NCI-H1694 treated with DMSO at 0.1 percent for 48 hours (cell line): ENCODE measurements around the gene SCG3.
"Not testable (repeated sequence)": the region's sequence is repeated elsewhere in the genome, so short reads cannot be mapped to it uniquely, and the experiment has no call there.

Experiments
- DNase-seq: peaks from one replicate; lab custom pipeline; 2025; lab: John Stamatoyannopoulos, UW

The SCG3 gene

DNA sequence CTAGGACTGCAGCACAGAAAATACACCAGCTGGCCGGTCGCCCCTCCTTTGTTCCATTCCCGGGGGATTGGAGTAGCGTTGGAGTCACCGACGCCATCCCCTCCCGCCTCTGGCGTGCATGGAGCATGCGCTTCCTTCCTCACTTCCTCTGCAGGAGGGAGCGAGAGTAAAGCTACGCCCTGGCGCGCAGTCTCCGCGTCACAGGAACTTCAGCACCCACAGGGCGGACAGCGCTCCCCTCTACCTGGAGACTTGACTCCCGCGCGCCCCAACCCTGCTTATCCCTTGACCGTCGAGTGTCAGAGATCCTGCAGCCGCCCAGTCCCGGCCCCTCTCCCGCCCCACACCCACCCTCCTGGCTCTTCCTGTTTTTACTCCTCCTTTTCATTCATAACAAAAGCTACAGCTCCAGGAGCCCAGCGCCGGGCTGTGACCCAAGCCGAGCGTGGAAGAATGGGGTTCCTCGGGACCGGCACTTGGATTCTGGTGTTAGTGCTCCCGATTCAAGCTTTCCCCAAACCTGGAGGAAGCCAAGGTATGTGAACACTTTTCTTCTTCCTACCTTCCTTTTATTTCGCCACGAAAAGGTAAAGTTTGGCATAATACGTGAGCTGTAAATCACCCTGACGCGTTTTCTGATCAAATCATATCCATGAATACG, at the start of gene SCG3:
Gene SCG3, plus strand, starts transcription at position 201 of the 661 bp plus-strand sequence. Its CDS starts 253 bp downstream, at position 454.
- peak; percentile 68 for DNase-seq

DNA sequence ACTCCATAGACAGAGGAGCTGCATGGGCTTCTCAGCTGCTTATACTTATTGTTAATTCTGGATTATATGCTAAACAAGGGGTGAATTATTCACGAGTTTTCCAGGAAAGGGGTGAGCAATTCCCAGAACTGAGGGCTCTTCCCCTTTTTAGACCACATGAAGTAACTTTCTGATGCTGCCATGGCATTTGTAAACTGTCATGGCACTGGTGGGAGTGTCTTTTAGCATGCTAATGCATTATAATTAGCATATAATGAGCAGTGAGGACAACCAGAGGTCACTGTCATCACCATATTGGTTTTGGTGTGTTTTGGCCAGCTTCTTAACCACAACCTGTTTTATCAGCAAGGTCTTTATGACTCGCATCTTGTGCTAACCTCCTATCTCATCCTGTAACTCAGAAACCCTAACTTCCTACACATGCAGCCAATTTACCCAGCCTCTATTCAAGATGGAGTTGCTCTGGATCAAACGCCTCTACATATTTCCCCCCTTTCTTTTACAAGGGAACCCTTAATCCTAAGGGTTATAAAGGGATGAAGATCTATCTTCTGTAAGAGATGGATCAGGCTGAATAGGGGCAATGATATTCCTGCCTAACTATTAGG, 46.6 kb upstream of the SCG3 start:
- DNase-seq: no peak

DNA sequence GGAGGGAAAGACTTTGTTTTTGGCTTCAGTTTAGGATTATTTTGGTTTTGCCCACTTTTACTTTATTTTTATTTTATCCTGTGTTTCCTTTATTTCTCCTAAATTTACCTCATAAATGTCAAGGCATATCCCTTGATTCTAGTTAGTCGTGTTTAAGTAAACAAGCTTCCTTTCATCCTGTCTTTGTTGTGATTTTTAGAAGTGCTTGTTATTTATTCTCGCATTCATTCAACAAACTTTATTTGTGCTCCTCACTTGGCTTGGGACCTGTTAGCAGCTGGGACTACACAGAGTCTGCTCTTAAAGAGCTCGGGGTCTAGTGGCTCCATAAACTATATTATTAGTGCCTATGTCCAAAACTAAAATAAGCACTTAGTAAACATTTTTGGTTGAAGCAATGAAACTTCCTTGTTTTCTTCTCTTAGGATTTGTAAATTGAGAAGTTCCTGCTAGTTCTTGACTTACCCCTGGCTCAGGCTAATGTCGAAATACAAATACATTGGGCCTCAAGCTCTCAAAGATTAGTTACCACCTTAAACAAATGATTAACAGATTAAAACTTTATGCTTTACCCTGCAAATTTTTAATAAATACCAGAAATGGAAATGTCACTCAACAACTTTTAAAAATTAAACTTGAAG, 39.7 kb upstream of the SCG3 start:
- DNase-seq: no peak

DNA sequence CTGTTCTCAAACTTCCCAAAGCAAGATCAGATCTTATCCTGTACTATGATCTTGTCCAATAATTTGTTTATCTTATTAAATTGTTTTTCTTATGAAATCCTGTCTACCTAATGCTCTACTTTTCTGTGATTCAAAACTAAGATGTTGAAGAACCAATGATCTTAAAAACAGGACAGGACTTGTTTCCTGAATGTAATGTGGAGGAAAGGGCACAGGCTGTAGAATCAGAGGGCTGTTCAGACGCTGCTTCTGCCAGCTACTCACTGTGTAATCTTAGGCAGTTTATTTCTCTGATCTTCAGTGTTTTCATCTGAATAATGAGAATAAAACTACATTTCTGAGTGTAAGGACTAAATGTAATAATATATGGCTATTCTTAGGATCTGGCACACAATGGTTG, 38.6 kb upstream of the SCG3 start:
- no peak for DNase-seq

DNA sequence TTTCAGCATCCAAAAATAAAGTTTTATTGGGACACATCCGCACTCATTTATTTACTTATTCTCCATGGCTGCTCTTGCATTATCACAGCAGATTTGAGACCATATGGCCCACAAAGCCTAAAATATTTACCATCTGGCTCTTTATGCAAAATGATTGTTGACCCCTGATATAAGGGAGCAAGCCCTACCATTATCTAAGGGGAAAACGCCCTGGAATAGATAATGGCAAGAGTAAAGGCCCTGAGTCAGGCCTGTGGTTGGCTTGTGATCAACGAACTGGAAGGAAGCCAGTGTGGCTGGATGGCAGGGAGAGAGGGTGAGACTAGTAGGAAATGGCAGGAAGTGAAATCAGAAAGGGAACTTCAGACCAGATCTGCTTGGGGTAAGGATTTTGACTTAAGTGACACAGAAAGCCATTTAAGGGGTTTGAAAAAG, 34.2 kb upstream of the SCG3 start:
- DNase-seq: peak; percentile 91

DNA sequence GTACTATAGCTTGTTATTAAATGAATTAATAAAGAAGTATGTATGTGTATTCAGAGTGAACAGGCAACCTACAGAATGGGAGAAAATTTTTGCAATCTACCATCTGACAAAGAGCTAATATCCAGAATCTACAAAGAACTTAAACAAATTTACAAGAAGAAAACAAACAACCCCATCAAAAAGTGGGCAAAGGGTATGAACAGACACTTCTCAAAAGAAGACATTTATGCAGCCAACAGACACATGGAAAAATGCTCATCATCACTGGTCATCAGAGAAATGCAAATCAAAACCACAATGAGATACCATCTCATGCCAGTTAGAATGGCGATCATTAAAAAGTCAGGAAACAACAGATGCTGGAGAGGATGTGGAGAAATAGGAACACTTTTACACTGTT, 33.2 kb upstream of the SCG3 start:
- DNase-seq: not testable (repeated sequence)

DNA sequence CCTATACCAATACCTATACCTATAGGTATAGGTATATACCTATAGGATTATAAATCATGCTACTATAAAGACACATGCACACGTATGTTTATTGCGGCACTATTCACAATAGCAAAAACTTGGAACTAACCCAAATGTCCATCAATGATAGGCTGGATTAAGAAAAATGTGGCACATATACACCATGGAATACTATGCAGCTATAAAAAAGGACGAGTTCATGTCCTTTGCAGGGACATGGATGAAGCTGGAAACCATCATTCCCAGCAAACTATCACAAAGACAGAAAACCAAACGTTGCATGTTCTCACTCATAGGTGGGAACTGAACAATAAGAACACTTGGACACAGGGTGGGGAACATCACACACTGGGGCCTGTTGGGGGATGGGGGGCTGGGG, 32.7 kb upstream of the SCG3 start:
- DNase-seq: not testable (repeated sequence)

DNA sequence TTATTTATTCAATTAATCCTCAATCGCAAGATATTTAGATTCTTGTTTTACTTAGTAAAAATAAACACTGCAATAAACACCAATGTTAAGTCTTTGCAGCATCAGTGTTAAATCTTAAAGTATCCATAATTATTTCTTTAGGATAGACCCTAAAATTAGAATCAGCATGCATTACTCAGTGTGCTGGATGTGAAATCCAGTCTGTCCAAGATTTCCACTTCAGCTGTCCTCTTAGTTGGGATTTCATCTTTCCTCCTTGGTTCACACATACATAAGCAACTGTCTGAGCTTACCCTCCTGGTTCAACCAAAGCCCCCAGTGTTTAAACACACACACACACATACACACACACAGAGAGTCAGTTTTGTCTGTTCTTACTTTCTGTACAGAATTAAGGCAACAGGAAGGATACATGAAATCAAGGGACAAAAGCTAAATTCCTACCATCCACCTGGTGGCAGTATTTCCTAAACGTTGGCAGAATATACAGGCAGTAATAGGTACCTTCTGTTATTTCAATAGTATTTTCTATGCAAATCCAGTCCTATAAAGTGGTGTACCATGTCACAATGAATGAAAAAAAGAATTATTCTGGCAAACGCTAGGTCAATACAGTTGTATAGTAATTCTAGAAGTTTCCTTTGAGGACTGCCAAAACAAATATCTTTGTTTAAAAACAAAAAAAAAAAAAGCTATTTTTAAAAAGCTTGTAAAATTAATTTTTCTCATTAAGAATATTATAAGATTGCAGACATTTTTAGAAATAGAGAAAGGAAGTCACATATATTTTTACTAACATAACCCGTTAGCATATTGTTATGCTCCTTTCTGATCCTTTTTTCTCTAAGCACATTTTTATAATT, 31.4 kb upstream of the SCG3 start:
- peak; percentile 87 for DNase-seq

DNA sequence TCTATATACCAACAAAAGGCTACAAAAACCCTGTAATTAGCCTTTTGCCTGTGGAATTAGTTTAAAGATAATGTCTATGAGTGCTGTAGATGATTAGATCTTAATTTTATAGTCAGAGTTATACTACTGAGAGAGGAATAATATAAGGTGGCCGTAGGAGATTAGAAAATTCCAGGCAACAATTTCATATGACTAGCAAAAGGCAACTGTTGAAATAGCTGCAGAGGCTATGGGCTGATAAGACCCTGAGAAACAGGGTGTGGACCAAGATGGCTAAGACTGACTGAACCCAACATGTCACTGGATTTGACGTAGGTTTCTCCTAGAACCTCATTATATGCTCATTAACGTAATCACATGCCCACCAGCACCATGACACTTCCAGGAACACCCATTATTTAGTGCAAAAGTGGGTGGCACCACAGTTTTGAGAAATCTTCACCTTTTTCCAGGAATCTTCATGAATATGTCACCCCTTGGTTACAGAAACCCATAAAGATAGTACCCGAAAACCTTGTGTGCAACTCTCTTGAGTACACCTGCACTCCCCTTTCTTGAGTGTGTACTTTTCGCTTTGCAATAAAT, 29.1 kb upstream of the SCG3 start:
- no peak for DNase-seq

DNA sequence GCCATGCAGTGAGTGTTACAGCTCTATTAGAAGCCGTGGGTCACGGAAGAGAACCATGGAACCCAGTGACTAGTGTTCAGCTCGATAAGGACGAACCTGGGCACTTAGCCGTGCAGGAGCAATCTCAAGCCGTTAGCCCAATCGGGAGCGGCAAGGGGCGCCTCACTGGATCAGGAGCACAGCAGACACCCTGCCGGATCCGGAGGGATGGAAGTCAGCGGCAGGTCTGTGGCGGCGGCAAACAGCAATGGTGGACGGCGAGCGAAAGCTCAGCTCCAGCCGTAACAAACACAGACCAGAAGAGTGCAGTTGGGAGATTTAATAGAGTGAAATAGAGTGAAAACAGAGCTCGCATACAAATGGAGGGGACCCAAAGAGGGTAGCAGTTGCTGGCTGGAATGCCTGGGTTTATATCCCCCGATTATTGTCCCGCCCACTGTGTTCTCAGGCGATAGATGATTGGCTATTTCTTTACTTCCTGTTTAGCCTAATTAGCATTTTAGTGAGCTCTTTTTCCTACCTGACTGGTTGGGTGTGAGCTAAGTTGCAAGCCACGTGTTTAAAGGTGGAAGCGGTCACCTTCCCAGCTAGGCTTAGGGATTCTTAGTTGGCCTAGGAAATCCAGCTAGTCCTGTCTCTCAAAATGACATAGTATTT, 25.8 kb upstream of the SCG3 start:
- DNase-seq: not testable (repeated sequence)

DNA sequence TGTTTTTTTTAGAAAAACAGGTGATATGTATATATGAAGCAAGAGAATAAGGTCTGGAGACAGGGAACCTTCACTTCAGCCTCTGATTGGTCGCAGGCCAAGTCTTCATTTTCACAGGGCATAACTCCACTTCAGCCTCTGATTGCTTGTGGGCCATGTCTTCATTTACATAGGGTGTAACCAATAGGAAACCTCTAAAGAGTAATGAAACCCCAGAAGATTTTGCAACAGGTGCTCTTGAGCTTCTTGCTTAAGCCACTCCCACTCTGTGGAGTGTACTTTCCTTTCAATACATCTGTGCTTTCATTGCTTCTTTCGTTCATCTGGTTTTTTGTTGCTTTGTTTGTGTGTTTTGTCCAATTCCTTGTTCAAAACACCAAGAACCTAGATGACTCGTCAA, 22.6 kb upstream of the SCG3 start:
- DNase-seq: no peak

DNA sequence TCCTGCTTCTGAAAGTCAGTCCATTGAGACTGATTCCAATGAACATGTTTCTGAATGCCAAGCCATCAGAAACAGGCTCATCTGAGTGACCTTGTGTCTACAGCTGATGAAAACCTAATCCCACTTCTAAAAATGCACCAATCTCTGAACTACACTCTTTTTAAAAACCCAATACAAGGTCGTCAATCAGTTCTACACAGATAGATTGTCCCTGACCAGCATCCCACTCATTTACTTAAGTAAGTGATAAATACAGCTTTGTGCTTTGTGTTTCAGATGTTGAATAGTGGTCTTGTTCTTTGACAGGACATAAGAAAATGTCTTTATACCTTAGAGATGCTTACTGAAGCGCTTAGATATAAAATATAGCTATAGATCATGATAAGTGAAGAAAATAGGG, 20.2 kb upstream of the SCG3 start:
- DNase-seq: no peak

DNA sequence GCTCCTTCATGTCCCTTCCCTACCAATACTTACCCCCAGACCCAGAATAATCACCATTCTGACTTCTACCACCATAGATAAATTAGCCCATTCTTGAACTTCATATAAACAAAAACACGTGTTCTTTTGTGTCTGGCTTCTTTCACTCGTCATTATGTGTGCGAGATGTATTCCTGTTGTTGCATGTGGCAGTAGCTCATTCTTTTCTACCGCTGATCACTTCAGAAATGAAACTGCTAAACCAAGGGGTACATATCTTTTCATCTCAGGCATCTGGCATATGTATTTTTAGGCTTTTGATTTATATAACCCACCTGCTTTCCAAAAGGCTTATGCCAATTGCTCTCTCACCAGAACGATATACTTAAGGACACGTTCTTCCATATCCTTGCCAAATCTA, 13.8 kb upstream of the SCG3 start:
- DNase-seq: peak; percentile 4

DNA sequence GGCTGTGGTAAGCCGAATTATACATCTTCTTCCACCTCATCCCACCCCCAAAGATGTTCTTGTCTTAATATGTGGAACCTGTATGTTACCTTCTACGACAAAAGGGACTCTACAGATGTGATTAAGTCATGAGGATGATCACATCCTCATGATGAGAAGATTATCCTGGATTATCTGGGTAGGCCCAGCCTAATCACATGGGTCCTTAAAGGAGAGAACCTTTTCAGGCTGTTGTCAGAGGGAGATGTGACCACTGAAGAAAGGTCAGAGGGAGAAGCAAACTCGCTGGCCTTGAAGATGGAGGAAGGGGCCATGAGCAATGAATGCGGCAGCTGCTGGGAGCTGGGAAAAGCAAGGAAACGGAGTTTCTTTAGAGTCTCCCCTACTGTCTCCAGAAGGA, 12.9 kb upstream of the SCG3 start:
- DNase-seq: no peak

DNA sequence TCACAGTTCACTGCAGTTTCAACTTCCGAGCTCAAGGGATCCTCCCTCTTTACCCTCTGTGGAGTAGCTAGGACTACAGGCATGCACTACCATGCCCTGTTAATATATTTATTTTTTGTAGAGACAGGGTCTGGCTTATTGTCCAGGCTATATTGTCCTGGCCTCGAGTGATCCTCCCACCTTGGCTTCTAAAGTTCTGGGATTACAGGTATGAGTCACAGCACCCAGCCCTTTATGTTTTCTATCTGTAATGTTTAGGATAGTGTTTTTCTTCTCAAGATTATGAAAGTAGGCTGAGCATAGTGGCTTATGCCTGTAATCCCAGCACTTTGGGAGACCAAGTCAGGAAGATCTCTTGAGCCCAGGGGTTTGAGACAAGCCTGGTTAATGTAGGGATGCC, 11.9 kb upstream of the SCG3 start:
- no peak for DNase-seq

DNA sequence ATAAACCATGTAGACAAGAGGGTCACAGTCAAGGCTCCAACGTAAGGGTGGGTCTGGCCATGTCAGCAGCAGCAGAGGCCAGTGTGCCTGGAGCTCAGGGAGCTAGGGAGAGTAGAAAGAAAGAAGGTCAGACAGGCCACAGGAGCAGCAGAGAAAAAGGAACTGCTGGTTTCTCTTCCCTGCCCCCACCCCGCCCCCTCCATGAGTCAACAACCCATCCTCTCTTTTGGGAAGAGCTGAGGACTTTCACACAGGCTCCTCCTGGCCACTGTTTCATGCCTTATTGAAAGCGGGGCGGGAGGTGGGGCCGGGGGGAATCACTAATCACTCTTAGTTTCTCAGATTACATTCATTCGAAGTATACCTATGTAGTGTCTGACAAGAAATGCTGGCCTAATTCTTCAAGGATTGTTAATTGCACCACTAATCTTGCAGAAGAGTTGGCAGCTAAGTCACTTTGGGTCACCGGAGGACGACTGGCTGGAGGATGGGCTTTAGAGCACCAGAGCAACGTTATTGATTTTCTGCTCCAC, 9.1 kb upstream of the SCG3 start:
- no peak for DNase-seq

DNA sequence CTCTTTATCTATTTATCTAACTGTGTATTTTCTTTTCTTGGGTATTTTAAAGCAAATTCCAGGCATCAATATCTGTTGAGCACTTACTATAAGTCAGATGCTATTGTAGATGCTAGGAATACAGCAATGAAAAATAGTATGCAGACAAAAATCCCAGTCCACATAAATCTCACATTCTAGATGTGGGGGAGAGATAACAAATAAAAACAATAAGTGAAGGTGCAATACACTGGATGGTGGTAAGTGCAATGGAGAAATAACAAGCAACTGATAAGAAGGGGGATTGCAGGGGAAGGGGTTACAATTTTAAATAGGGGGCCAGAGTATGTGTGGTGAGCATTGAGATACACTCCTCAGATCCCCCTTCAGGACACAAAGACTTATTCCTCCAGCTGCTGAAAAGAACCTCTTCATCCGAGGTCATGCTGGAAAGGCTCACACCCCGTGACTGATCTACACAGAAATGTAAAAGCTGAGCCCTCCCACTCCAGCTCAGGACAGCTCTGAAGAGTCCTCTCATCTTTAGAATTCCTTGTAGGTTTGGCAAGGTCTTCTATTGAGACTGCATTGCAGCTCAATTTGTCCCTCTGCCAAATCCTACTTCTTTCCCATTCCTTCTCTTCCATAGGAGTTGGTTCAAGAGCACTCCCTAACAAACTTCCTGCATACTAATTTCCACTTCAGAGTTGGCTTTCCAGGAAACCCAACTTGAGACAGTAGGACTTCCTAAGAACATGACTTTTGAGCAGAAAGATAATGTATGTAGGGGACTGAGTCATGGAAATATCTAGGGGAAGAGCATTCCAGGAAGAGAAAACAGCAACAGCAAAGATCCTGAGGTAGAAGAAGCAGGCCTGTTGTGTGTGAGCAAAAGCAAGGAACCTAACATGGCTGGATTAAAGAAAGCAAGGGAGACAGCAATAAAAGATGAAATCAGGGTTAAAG, 8.1 kb upstream of the SCG3 start:
- DNase-seq: no peak

DNA sequence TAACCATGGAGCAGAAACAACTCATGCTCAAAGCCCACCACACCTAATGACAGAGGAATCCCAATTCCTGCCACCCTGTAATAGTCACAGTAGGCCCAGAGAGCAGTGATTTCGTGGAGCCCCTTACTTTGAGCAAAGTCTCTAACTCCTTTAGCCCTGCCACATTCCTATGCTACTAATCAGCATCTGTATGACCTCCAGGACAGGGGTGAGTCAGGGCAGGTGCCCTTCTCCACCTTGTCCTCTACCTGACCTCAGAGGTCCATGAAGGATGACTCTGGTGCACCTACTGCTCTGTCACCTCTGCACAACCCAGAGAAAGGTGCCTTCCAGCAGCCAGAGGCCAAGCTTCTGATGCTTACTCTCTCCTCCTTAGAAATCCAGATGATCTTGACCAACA, 6.1 kb upstream of the SCG3 start:
- no peak for DNase-seq

DNA sequence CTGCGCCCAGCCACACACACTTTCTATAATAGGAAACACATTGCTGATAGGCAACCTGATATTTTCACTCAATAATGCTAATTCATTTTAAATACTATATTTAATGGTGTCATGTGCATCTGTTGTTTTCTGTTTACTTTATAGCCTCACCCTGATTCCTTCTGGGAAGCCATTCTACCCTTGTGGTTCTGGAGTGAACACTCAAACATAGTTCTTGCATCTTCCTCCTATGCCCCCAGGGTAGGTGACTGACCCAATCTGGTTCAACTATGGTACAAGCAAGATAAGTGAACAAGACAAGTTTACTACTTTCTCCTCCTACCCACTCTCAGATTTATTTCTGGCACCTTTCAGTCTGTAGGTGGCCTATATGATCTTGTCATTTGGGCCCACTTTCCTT, 4.3 kb upstream of the SCG3 start:
- DNase-seq: no peak

DNA sequence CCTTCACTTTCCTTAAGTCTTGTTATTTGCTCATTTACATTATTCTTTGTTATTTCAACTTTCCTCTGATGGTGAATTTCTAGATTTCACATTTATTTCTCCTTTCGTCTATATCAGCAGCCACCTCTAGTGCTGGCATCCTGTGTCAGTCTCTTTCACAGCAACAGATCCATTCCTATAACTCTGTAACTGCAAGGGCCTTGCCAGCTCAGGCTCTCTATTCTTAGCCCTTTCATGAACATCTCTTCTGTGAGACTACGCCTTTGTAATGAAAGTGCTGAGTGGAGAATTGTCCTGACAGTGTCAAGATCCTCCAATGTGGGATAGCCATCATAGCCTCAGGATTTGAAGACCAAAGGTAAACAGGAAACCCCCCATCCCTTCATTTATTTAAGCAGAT, 3.9 kb upstream of the SCG3 start:
- no peak for DNase-seq
